Glutamatergic neuron (in vitro differentiated cells): ENCODE measurements around the gene OPRM1. TPM values are rescaled to one million over a fixed set of nuclear protein-coding genes. Genes with fewer than 3 reads are reported as not detected.

Experiments
- DNase-seq: peaks from one replicate; pipeline ENCODE4 v3.0.0; 2022
- H3K27ac Mint-ChIP-seq: one replicate; pipeline ENCODE4 v1.8.0; 2020; ENCODE audit warnings: mild to moderate bottlenecking, mixed read lengths, inconsistent platforms; ENCODE audit not compliant: unreplicated experiment
- H3K27me3 Mint-ChIP-seq: one replicate; pipeline ENCODE4 v1.8.0; 2020; ENCODE audit warnings: mild to moderate bottlenecking, moderate library complexity, mixed read lengths, inconsistent platforms; ENCODE audit not compliant: unreplicated experiment
- H3K36me3 Mint-ChIP-seq: one replicate; pipeline ENCODE4 v1.8.0; 2020; ENCODE audit warnings: mild to moderate bottlenecking, mixed read lengths, inconsistent platforms; ENCODE audit not compliant: unreplicated experiment
- H3K4me1 Mint-ChIP-seq: one replicate; pipeline ENCODE4 v1.8.0; 2020; ENCODE audit warnings: mild to moderate bottlenecking, low read depth, mixed read lengths, inconsistent platforms; ENCODE audit not compliant: unreplicated experiment
- H3K4me3 Mint-ChIP-seq: one replicate; pipeline ENCODE4 v1.8.0; 2020; ENCODE audit warnings: mild to moderate bottlenecking, mixed read lengths, inconsistent platforms; ENCODE audit not compliant: unreplicated experiment
- H3K9me3 Mint-ChIP-seq: one replicate; pipeline ENCODE4 v1.8.0; 2020; ENCODE audit warnings: mild to moderate bottlenecking, moderate library complexity, mixed read lengths, inconsistent platforms; ENCODE audit not compliant: unreplicated experiment
- CTCF ChIP-seq: fragments of 200-600 bp; sonication (generic); IDR thresholded peaks from one replicate; pipeline ENCODE4 v1.5.0; 2021; ENCODE audit not compliant: partially characterized antibody, unreplicated experiment
- total RNA-seq: library from RNA; stranded (reverse); fragmentation: NEBNext Ultra II Directional; extraction: Animal tissue kit (Norgen Biotek cat#: 25700); gene quantifications from one replicate; pipeline ENCODE4 v1.2.1, GENCODE V29; 2021; ENCODE audit not compliant: unreplicated experiment

Gene OPRM1
- total RNA-seq, 1 donor from 2014 or later, result not detected

- Mint-ChIP-seq H3K27me3 (no peaks in the 10 kb centered on the region), H3K4me1 (no peaks in the 10 kb centered on the region), H3K36me3 (no peaks in the 10 kb centered on the region), H3K9me3 (no peaks in the 10 kb centered on the region), H3K4me3 (no peak overlapping the region), H3K27ac (no peak overlapping the region)
- TF ChIP-seq CTCF, result no peak
- DNase-seq, result no peak
These were observed 187.4 kb downstream of the OPRM1 start for GRCh38 chr6:154226461-154226860.

GRCh38 chr6:154227862-154228520 lies 189.0 kb downstream of the OPRM1 start:
- H3K27ac Mint-ChIP-seq, result no peak overlapping the region
- H3K36me3 Mint-ChIP-seq, result no peaks in the 10 kb centered on the region
- no peak overlapping the region for H3K4me3 Mint-ChIP-seq
- H3K4me1 Mint-ChIP-seq, result no peaks in the 10 kb centered on the region
- no peak for TF ChIP-seq CTCF
- no peaks in the 10 kb centered on the region for H3K9me3 Mint-ChIP-seq
- H3K27me3 Mint-ChIP-seq, result no peaks in the 10 kb centered on the region
- no peak for DNase-seq

- H3K9me3 Mint-ChIP-seq, result no peaks in the 10 kb centered on the region
- H3K27ac Mint-ChIP-seq, result no peak overlapping the region
- no peak overlapping the region for H3K4me3 Mint-ChIP-seq
- DNase-seq, result no peak
- no peak for TF ChIP-seq CTCF
- no peaks in the 10 kb centered on the region for H3K36me3 Mint-ChIP-seq
- peaks cover 5% of the 10 kb centered on the region for H3K4me1 Mint-ChIP-seq
- no peaks in the 10 kb centered on the region for H3K27me3 Mint-ChIP-seq
These were observed 189.5 kb downstream of the OPRM1 start for GRCh38 chr6:154228521-154228905.

GRCh38 chr6:154229786-154230185 lies 190.7 kb downstream of the OPRM1 start:
- Mint-ChIP-seq H3K36me3 (no peaks in the 10 kb centered on the region), H3K4me3 (no peak overlapping the region), H3K9me3 (no peaks in the 10 kb centered on the region), H3K4me1 (peaks cover 5% of the 10 kb centered on the region), H3K27me3 (no peaks in the 10 kb centered on the region), H3K27ac (no peak overlapping the region)
- DNase-seq, result no peak
- no peak for TF ChIP-seq CTCF

- no peak for DNase-seq
- H3K27ac Mint-ChIP-seq, result no peak overlapping the region
- H3K9me3 Mint-ChIP-seq, result no peaks in the 10 kb centered on the region
- peaks cover 5% of the 10 kb centered on the region for H3K4me1 Mint-ChIP-seq
- no peak overlapping the region for H3K4me3 Mint-ChIP-seq
- no peaks in the 10 kb centered on the region for H3K36me3 Mint-ChIP-seq
- no peaks in the 10 kb centered on the region for H3K27me3 Mint-ChIP-seq
- TF ChIP-seq CTCF, result no peak
These were observed 191.4 kb downstream of the OPRM1 start for GRCh38 chr6:154230393-154230792.
